Parathyroid adenoma (tissue), 2 donors: Measurements from ENCODE around the gene RPS6KC1.
A peak's percentile ranks its signal among the peaks of the same experiment; 100 is the strongest.

Experiments used
- H2AFZ ChIP-seq: fragments of 300-600 bp; sonication (generic); one replicate; pipeline ENCODE4 v1.7.0; 2017; ENCODE audit warnings: antibody characterized with exemption, mild to moderate bottlenecking
- H3K27ac ChIP-seq: fragments of 300-600 bp; sonication (generic); one replicate; pipeline ENCODE4 v1.7.0; 2017
- H3K27me3 ChIP-seq: fragments of 300-600 bp; sonication (generic); one replicate; pipeline ENCODE4 v1.7.0; 2017; ENCODE audit warnings: low read length; ENCODE audit not compliant: control insufficient read depth, insufficient read depth
- H3K36me3 ChIP-seq: fragments of 300-600 bp; sonication (generic); one replicate; pipeline ENCODE4 v1.7.0; 2017; ENCODE audit warnings: low read length; ENCODE audit not compliant: control insufficient read depth, insufficient read depth
- H3K4me1 ChIP-seq: fragments of 300-600 bp; sonication (generic); one replicate; pipeline ENCODE4 v1.7.0; 2017; ENCODE audit warnings: control low read depth
- H3K4me2 ChIP-seq: fragments of 300-600 bp; sonication (generic); one replicate; pipeline ENCODE4 v1.7.0; 2017; ENCODE audit warnings: low read length
- H3K4me3 ChIP-seq: fragments of 300-600 bp; sonication (generic); one replicate; pipeline ENCODE4 v1.7.0; 2017; ENCODE audit warnings: low read depth, low read length
- H3K79me2 ChIP-seq: fragments of 300-600 bp; sonication (generic); one replicate; pipeline ENCODE4 v1.7.0; 2017; ENCODE audit warnings: control low read depth
- H3K9ac ChIP-seq: fragments of 300-600 bp; sonication (generic); one replicate; pipeline ENCODE4 v1.7.0; 2017; ENCODE audit warnings: mild to moderate bottlenecking
- H3K9me3 ChIP-seq: fragments of 300-600 bp; sonication (generic); one replicate; pipeline ENCODE4 v1.7.0; 2017; ENCODE audit warnings: low read length; ENCODE audit not compliant: control insufficient read depth
- TF ChIP-seq, protein P1 (sequence below): fragments of 300-600 bp; sonication (generic); IDR thresholded peaks from one replicate; pipeline ENCODE4 v1.7.0; 2017; ENCODE audit warnings: antibody characterized with exemption, mild to moderate bottlenecking
- donor health status: primary hyperparathyroidism.

RPS6KC1 gene, protein sequence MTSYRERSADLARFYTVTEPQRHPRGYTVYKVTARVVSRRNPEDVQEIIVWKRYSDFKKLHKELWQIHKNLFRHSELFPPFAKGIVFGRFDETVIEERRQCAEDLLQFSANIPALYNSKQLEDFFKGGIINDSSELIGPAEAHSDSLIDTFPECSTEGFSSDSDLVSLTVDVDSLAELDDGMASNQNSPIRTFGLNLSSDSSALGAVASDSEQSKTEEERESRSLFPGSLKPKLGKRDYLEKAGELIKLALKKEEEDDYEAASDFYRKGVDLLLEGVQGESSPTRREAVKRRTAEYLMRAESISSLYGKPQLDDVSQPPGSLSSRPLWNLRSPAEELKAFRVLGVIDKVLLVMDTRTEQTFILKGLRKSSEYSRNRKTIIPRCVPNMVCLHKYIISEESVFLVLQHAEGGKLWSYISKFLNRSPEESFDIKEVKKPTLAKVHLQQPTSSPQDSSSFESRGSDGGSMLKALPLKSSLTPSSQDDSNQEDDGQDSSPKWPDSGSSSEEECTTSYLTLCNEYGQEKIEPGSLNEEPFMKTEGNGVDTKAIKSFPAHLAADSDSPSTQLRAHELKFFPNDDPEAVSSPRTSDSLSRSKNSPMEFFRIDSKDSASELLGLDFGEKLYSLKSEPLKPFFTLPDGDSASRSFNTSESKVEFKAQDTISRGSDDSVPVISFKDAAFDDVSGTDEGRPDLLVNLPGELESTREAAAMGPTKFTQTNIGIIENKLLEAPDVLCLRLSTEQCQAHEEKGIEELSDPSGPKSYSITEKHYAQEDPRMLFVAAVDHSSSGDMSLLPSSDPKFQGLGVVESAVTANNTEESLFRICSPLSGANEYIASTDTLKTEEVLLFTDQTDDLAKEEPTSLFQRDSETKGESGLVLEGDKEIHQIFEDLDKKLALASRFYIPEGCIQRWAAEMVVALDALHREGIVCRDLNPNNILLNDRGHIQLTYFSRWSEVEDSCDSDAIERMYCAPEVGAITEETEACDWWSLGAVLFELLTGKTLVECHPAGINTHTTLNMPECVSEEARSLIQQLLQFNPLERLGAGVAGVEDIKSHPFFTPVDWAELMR

DNA sequence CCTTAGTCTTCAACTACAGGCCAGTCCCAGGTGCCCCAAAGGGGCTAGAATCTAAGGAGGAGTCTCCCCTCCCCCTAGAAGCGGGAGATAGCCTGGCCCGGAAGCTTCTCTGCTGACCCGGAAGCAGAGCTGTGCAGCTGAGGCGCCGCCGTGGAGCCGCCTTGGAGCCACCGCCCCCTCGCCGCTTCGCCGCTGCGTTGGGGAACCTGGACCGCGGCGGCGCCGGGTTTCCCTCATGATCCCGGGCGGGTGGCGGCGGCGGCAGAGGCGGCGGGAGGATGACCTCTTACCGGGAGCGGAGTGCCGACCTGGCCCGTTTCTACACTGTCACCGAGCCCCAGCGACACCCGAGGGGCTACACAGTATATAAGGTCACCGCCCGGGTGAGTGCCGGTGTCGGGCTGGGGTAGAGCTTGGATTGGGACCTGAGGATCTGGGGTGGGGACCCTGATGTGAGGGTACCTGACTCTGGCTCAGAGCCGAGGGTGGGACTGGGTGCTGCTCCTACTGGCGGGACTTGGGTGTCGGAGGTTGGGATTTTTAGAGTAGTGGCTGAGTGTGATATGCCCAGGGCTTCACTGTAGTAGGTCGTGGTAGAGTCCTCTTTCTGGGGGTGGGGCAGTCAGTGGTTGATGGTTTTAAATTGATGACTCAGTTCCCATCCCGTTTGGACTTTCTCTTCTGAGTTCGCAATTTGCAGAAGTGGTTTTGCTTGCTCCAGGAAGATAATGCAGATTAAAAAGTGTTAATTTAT is at the start of gene RPS6KC1:
Gene RPS6KC1 (plus strand): TSS at position 115 of the 754 bp plus-strand sequence. CDS start 164 bp downstream, at position 279.
- peaks cover 2% of the 10 kb centered on the region for H3K79me2 ChIP-seq
- no peaks in the 10 kb centered on the region for H3K36me3 ChIP-seq
- H3K4me2 ChIP-seq, result peak within 1 kb of the TSS; percentile 74
- peak within 1 kb of the TSS; percentile 57 for H3K27ac ChIP-seq
- H3K9ac ChIP-seq, result no peak within 1 kb of the TSS
- no peaks in the 10 kb centered on the region for H3K4me1 ChIP-seq
- no peaks in the 10 kb centered on the region for H3K27me3 ChIP-seq
- H3K9me3 ChIP-seq, result no peaks in the 10 kb centered on the region
- H2AFZ ChIP-seq, result peak within 1 kb of the TSS; percentile 97
- TF ChIP-seq, protein P1, sequence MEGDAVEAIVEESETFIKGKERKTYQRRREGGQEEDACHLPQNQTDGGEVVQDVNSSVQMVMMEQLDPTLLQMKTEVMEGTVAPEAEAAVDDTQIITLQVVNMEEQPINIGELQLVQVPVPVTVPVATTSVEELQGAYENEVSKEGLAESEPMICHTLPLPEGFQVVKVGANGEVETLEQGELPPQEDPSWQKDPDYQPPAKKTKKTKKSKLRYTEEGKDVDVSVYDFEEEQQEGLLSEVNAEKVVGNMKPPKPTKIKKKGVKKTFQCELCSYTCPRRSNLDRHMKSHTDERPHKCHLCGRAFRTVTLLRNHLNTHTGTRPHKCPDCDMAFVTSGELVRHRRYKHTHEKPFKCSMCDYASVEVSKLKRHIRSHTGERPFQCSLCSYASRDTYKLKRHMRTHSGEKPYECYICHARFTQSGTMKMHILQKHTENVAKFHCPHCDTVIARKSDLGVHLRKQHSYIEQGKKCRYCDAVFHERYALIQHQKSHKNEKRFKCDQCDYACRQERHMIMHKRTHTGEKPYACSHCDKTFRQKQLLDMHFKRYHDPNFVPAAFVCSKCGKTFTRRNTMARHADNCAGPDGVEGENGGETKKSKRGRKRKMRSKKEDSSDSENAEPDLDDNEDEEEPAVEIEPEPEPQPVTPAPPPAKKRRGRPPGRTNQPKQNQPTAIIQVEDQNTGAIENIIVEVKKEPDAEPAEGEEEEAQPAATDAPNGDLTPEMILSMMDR, result no peak
- H3K4me3 ChIP-seq, result peak within 1 kb of the TSS; percentile 85

GRCh38 chr1:213003256-213003655 is 47.8 kb upstream of the RPS6KC1 start:
- no peak overlapping the region for H3K9ac ChIP-seq
- H3K79me2 ChIP-seq, result no peaks in the 10 kb centered on the region
- no peak overlapping the region for H3K27ac ChIP-seq
- H3K4me1 ChIP-seq, result no peaks in the 10 kb centered on the region
- no peak overlapping the region for H3K4me2 ChIP-seq
- TF ChIP-seq, protein P1, result no peak
- H3K27me3 ChIP-seq, result no peaks in the 10 kb centered on the region
- H3K9me3 ChIP-seq, result no peaks in the 10 kb centered on the region
- no peak overlapping the region for H3K4me3 ChIP-seq
- no peak overlapping the region for H2AFZ ChIP-seq
- no peaks in the 10 kb centered on the region for H3K36me3 ChIP-seq

DNA sequence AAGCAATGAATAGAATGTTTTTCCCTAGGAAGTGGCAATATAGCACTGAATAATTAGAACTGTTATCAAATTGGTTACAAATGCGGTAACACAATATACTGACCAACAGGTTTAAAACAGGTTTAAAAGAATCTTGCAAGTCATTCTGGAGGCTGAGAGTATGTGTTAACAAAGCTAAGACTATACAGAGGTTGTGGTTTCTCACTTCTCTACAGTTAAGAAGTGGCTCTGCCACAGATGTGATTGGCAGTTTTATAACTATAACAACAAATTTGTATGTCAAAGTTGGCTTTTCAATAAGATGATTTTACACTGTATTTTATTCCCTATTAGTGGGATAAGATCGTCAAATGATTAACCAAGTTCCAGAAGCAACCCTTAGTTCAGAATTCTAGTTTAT is 42.5 kb upstream of the RPS6KC1 start:
- Histone ChIP-seq H3K4me3 (no peak overlapping the region), H3K27ac (no peak overlapping the region), H3K36me3 (no peaks in the 10 kb centered on the region), H3K9ac (no peak overlapping the region), H2AFZ (no peak overlapping the region), H3K9me3 (no peaks in the 10 kb centered on the region), H3K79me2 (no peaks in the 10 kb centered on the region), H3K27me3 (no peaks in the 10 kb centered on the region), H3K4me2 (no peak overlapping the region), H3K4me1 (no peaks in the 10 kb centered on the region)
- TF ChIP-seq, protein P1, result no peak

DNA sequence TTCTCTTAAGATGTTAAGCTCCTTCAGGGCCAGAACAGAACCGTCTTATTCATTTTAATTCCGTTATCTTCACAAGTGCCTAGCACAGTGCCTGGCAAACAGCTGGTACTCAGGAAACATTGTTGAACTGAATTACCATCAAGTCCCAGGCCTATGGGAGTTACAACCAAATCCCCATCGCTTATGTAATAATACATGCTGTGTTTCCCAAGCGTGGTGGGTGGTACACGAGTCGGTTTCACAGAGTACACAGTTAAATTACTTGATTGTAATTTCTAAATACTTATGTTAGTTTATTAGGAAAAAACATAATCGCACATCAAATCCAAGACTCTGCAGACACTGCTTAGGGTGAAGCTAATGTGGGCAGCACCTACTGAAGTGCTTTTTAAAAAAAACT is 36.4 kb upstream of the RPS6KC1 start:
- TF ChIP-seq, protein P1, result no peak
- H3K4me1 ChIP-seq, result peaks cover 6% of the 10 kb centered on the region
- H3K79me2 ChIP-seq, result no peaks in the 10 kb centered on the region
- H3K36me3 ChIP-seq, result no peaks in the 10 kb centered on the region
- no peaks in the 10 kb centered on the region for H3K27me3 ChIP-seq
- H3K9me3 ChIP-seq, result no peaks in the 10 kb centered on the region
- H3K4me3 ChIP-seq, result peak overlapping the region; percentile 79
- H2AFZ ChIP-seq, result peak overlapping the region; percentile 86
- peak overlapping the region; percentile 79 for H3K27ac ChIP-seq
- H3K4me2 ChIP-seq, result peak overlapping the region; percentile 80
- H3K9ac ChIP-seq, result no peak overlapping the region
